Kidney capillary endothelial cell (primary cell): Measurements from ENCODE around the gene DCC.
"Not testable (repeated sequence)": the region's sequence is repeated elsewhere in the genome, so short reads cannot be mapped to it uniquely, and the experiment has no call there.

Experiments
- DNase-seq: peaks from one replicate; pipeline ENCODE4 v3.0.0-alpha.2; 2018; ENCODE audit warnings: low spot score

The DCC gene

DNA sequence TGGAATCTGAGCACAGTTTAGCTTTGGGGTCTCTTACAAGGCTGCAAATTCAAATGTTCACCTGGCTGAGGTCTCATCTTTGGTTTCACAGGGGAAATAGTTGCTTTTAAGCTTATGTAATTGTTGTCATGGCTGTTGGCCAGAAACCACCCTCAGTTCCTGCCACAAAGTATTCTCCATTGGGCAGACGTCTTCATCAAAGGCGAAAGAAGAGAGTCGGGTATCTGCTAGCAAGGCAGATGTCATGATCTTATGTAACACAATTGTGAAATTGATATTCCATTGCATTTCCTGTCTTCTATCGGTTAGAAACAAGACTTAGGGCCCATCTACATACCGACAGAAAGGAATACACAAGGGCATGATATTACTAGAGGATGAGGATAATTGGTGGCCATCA lies 1068.3 kb downstream of the DCC start:
- no peak for DNase-seq

GRCh38 chr18:53411511-53411910 lies 1071.5 kb downstream of the DCC start:
- no peak for DNase-seq

DNA sequence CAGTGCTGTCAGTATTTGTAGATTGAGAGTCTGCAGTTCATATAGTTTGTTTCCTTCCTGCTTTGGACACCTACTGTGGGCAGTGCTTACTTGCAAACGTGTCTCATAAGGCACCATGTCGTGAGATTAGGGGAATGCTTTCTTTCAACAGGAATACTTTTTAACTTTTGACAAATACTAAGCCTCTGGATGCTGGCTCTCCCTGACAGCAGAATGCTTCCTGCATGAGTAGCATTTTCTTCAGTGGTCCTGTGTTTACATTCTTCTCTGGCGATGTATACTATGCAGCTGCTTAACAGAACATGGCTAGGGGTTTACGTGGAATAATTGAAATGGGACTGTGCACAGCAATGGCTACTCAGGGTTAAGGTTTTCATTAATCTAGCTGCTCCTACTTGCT lies 1077.0 kb downstream of the DCC start:
- DNase-seq: no peak

- no peak for DNase-seq
Observed at GRCh38 chr18:53421869-53422268, 1081.9 kb downstream of the DCC start.

DNA sequence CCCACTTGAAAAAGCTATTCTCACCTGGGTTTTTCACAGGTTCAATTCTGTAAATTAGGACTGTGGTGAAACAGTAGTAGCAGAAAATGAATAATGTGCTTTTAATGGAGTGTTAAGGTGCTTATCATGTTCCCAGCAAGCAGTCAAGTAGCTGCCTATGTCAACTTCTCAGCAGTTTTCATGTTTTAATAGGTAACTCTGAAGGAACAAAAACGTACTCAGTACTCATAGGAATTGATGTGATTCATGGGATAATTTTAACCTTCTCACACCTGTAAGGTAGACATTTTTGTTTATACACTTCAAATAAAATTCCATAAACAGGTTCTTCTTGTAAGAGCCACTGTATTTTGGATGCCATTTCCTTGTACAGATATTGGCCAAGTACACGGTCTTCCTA lies 1082.9 kb downstream of the DCC start:
- no peak for DNase-seq

DNA sequence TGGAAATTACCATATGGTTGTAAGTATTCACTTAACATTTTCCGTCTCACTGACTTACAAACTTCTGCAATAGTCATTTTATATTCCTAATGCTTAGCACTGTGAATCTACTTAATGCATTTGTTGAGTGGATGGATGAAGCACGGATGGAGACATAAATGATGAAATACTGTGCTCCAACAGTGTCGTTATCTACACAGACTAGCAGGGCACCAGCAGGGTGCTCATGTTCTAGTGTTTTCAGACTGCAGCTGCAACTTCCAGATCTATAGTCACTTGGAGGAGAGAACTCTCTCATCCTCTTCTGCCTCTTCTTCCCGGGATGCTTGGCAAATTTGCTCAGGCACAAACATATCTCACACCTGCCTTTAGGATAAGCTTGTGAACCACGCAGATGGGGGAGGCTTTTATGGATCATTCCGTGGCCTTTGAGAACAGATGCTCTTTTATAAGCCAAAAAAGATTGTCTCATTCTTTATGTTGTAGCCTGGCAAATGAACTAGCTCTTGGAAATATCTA lies 1086.7 kb downstream of the DCC start:
- no peak for DNase-seq

DNA sequence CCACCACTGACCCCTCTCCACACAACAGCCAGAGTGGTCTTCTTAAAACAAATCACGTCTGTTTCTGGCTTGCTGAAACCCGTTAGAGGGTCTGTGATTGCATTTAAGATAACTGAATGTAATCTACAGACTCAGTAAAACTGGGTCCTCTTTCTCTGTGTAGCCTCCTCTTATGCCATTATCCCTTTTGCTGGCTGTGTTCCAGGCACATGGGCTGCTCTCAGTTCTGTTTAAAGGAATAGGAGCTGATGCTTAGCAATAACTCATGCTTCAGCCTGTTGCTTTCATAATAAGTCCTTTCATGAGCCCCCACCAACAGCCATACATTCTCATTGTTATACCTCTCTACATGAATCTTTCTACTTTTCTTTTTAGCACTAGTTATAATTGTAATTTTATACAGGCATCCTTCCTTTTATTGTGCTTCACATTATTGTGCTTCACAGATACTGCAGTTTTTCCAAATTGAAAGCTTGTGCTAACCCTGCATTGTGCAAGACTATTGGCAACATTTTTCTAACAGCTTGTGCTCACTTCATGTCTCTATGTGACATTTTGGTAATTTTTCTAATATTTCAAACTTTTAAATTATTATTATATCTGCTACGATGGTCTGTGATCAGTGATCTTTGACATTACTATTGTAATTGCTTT lies 1101.9 kb downstream of the DCC start:
- DNase-seq: no peak

- no peak for DNase-seq
Observed at GRCh38 chr18:53442415-53442783, 1102.4 kb downstream of the DCC start.

DNA sequence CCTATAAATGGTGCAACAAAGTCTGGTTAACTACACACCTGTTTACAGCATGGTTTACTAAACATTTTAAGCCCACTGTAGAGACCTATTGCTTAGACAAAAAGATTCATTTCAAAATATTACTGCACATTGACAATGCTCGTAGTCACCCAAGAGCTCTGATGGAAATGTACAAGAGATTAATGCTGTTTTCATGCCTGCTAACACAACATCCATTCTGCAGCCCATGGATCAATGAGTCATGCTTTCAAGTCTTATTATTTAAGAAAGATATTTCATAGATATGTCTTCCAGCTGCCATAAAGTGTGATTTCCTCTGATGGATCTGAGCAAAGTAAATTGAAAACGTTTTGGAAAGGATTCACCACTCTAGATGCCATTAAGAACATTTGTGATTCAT lies 1103.3 kb downstream of the DCC start:
- DNase-seq: no peak

- DNase-seq: no peak
Observed at GRCh38 chr18:53443831-53444230, 1103.8 kb downstream of the DCC start.

GRCh38 chr18:53451902-53452301 lies 1111.9 kb downstream of the DCC start:
- DNase-seq: no peak

DNA sequence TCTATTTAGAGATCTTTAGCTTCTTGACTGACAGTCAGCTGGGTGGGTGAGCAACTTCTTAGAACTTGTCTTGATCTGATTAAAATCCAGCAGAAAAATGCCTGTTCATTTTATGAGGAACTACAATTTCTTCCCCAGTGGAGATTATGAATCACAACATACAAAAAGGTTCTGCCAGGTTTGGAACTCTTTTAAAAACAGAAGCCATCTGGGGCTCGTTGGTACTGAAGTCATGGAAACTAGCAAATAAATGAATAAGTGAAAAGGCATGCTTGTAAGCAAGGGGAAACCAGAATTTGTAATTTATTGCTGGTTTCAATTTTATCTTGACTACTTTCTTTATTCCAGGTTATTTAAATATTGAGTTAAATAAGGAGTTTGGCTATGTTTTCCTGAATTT lies 1117.1 kb downstream of the DCC start:
- DNase-seq: no peak

DNA sequence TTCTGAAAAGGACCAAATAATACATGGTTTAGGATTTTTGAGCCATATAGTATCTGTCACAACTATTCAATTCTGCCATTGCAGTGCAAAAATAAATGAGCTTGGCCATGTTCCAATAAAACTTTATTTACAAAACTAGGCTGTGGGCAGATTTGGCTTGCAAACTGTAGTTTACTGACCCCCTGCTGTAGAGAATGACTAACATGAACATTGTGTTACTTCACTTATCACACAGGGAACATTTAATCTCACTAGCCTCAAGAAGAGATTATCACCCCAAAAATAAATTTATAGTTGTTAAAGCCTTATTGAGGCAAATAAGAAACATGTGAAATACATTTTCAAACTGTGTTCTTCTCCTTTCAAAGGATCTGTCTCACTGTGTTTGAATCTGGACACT lies 1118.3 kb downstream of the DCC start:
- DNase-seq: no peak

- no peak for DNase-seq
Observed at GRCh38 chr18:53458944-53459580, 1119.1 kb downstream of the DCC start.

DNA sequence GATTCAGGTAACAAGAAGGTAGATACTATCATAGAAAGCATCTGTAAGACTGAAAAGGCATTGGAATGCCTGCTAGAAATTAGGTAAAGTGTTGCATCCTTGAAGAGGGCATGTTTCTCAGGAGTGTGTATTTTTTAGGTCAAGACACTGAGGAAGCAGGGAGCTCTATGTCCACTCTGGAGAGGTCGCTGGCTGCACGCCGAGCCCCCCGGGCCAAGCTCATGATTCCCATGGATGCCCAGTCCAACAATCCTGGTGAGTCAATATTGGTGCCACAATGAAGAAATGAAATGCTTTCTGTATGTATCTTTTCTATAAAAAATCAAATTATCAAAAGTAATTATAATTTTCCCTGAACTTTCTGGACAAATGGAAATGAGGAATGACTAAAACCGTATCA lies 1127.8 kb downstream of the DCC start:
- no peak for DNase-seq

DNA sequence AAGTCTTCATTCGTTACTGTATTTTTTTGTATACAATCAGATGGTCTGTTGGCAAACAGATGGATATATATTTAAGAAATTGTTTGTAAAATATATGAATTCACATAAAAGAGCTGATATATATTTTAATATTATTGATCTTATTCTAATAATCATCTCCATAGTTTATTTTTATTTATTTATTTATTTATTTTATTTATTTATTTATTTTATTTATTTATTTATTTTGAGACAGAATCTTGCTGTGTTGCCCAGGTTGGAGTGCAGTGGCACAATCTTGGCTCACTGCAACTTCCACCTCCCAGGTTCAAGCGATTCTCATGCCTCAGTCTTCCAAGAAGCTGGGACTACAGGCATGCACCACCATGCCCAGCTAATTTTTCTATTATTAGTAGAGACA lies 1128.2 kb downstream of the DCC start:
- DNase-seq: not testable (repeated sequence)

DNA sequence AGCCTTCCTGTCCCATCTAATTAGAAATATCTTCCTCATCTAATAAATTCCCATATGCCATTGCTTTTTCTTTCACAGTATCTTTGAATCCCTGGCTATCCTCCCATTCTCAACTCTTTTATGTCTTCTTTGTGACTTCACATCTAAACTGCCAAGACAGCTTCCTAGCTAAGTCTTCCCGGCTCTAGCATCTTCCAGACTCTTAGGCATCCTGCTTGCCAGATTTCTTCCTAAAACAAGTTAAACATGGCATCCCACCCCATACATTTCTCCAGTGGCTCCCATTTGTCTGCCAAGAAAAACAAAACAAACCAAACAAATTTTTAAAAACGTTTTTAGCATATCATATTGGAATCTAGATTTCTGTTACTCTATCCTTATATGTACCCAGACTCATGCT lies 1132.5 kb downstream of the DCC start:
- no peak for DNase-seq

DNA sequence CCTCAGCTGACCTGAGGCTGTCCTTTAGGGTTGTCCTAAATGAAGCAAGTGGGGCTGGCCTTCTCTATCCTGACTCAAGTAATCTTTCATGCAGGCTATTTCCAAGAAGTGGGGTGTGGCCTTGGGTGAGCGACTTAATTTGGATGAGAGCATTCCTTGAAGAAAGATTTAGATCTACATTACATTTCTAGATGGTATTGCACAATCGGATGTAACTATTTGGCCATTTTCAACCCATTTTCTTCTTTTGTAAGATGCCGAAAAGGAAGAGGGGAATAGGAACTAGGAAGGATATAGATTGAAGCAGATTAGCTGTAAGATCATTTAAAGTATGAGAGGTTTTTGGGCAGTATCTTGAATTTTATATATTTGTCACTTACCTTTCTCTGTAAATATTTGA lies 1138.2 kb downstream of the DCC start:
- DNase-seq: no peak

- no peak for DNase-seq
Observed at GRCh38 chr18:53486296-53486695, 1146.3 kb downstream of the DCC start.

GRCh38 chr18:53489266-53489665 lies 1149.3 kb downstream of the DCC start:
- no peak for DNase-seq

DNA sequence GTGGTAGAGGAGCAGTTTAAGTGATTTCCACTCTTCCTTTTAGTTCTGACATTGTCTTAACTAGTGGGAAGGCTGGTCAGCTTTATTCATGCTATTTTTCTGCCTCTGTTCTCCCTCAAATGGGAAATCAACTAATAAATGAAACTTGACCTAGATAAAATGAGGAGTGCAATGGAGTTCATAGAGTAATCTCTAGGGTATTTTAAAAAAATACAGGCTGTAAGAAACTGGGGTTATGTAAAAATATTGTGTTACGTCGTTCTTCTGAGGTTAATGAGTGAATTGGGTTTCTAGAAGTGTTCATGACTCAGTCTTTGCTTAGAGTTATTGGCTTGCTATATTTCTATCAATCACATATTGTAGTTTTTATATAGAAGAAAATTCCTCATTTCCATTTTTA lies 1150.0 kb downstream of the DCC start:
- no peak for DNase-seq

- no peak for DNase-seq
Observed at GRCh38 chr18:53496028-53496427, 1156.0 kb downstream of the DCC start.

DNA sequence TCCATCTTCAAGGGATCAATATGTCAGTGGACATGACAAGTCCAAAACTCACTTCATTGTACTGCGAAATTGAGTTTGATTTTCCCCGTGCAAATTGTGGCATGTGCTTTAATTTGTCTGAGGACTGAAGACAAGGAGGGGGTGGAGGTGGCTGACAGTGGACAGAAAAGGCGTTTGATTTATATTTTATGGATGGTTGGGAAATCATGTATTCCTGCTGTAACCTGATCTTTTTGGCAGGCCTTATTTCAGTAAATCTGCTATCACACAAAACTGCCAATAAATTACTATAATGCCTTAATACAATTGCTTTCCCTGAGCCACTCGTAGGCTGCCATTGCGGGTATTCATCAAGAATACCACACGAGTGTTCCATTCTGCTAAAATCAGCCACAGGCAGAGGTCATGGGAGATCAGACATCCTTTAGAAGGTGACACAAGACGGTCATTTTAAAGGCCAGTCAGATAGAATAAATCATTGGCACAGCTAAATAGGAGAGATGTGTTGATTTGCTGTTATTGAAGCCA lies 1164.0 kb downstream of the DCC start:
- no peak for DNase-seq

- DNase-seq: no peak
Observed at GRCh38 chr18:53508529-53508928, 1168.5 kb downstream of the DCC start.
